Stimulated activated CD4-positive, alpha-beta T cell treated with anti-CD3 and anti-CD28 coated beads, Interleukin-4, amount 100 ng/mL, for 48 hours (primary cell): ENCODE data around the gene SLC25A51.

ENCODE experiments used
- DNase-seq, 2 donors: peaks; one replicate each; pipeline ENCODE4 v3.0.0-alpha.2; 2020; ENCODE audit warnings: low read depth in 2 of 2

Gene SLC25A51

GRCh38 chr9:37936965-37937364, 33.0 kb upstream of the SLC25A51 start:
- no peak for DNase-seq

GRCh38 chr9:37936376-37936775, 32.4 kb upstream of the SLC25A51 start:
- no peak for DNase-seq

GRCh38 chr9:37935096-37935495, 31.2 kb upstream of the SLC25A51 start:
- DNase-seq = no peak

- no peak for DNase-seq
Measured at GRCh38 chr9:37931592-37931991, 27.7 kb upstream of the SLC25A51 start.

GRCh38 chr9:37929441-37929895, 25.5 kb upstream of the SLC25A51 start:
- DNase-seq = no peak

- DNase-seq = no peak
Measured at GRCh38 chr9:37928552-37929430, 24.9 kb upstream of the SLC25A51 start.

- no peak for DNase-seq
Measured at GRCh38 chr9:37927601-37928551, 23.9 kb upstream of the SLC25A51 start.

GRCh38 chr9:37927132-37927531, 23.2 kb upstream of the SLC25A51 start:
- no peak for DNase-seq

GRCh38 chr9:37926737-37927118, 22.8 kb upstream of the SLC25A51 start:
- no peak for DNase-seq

- DNase-seq = no peak
Measured at GRCh38 chr9:37925786-37926736, 22.1 kb upstream of the SLC25A51 start.

GRCh38 chr9:37925006-37925405, 21.1 kb upstream of the SLC25A51 start:
- no peak for DNase-seq

GRCh38 chr9:37924538-37924937, 20.6 kb upstream of the SLC25A51 start:
- no peak for DNase-seq

GRCh38 chr9:37923796-37924427, 20.0 kb upstream of the SLC25A51 start:
- no peak for DNase-seq

- no peak for DNase-seq
Measured at GRCh38 chr9:37923118-37923795, 19.3 kb upstream of the SLC25A51 start.

- no peak for DNase-seq
Measured at GRCh38 chr9:37922363-37923117, 18.6 kb upstream of the SLC25A51 start.

GRCh38 chr9:37921546-37922300, 17.8 kb upstream of the SLC25A51 start:
- DNase-seq = no peak

- no peak for DNase-seq
Measured at GRCh38 chr9:37921168-37921510, 17.2 kb upstream of the SLC25A51 start.

- no peak for DNase-seq
Measured at GRCh38 chr9:37920471-37921167, 16.7 kb upstream of the SLC25A51 start.
